Loucy (cell line): ENCODE data around the gene TECTA.

Experiments used
- H2AFZ ChIP-seq: fragments of 200-600 bp; sonication (generic); 2 replicates; pipeline ENCODE4 v1.6.0; 2016; ENCODE audit warnings: antibody characterized with exemption, mild to moderate bottlenecking, low read length, moderate library complexity
- H3F3A ChIP-seq: fragments of 200-600 bp; 2 replicates; pipeline ENCODE4 v1.6.0; 2016; ENCODE audit warnings: antibody characterized with exemption, low read depth, mild to moderate bottlenecking
- H3K27me3 ChIP-seq: fragments of 200-600 bp; sonication (generic); 2 replicates; pipeline ENCODE4 v1.6.1; 2014; ENCODE audit warnings: low read length, mild to moderate bottlenecking; ENCODE audit not compliant: insufficient read depth, poor library complexity, severe bottlenecking
- H3K36me3 ChIP-seq: fragments of 200-600 bp; sonication (generic); 2 replicates; pipeline ENCODE4 v1.6.1; 2016; ENCODE audit warnings: low read length; ENCODE audit not compliant: insufficient read depth
- H3K4me1 ChIP-seq: fragments of 200-600 bp; sonication (generic); 2 replicates; pipeline ENCODE4 v1.5.1; 2014; ENCODE audit warnings: low read length, mild to moderate bottlenecking; ENCODE audit not compliant: insufficient read depth, poor library complexity, severe bottlenecking
- H3K4me2 ChIP-seq: fragments of 200-600 bp; sonication (generic); 2 replicates; pipeline ENCODE4 v1.6.0; 2014; ENCODE audit warnings: antibody characterized with exemption, low read length, low read depth, mild to moderate bottlenecking; ENCODE audit not compliant: poor library complexity, severe bottlenecking
- H3K4me3 ChIP-seq: fragments of 200-600 bp; sonication (generic); 2 replicates; pipeline ENCODE4 v1.5.1; 2014; ENCODE audit warnings: low read length, mild to moderate bottlenecking, mixed read lengths; ENCODE audit not compliant: poor library complexity, severe bottlenecking
- H3K79me2 ChIP-seq: fragments of 200-600 bp; sonication (generic); 2 replicates; pipeline ENCODE4 v1.6.1; 2014; ENCODE audit warnings: low read length; ENCODE audit not compliant: insufficient read depth
- H3K9ac ChIP-seq: fragments of 200-600 bp; sonication (generic); 2 replicates; pipeline ENCODE4 v1.6.0; 2014; ENCODE audit warnings: mild to moderate bottlenecking, low read depth, low read length, moderate library complexity; ENCODE audit not compliant: poor library complexity, severe bottlenecking
- H3K9me2 ChIP-seq: fragments of 200-600 bp; sonication (generic); replicated peaks from 2 replicates; pipeline ENCODE4 v1.6.1; 2016; ENCODE audit warnings: low read depth, low read length, mixed read lengths
- H3K9me3 ChIP-seq: fragments of 200-600 bp; sonication (generic); 2 replicates; pipeline ENCODE4 v1.6.1; 2014; ENCODE audit warnings: mild to moderate bottlenecking, antibody characterized with exemption, low read length, low read depth; ENCODE audit not compliant: insufficient read depth
- H4K20me1 ChIP-seq: fragments of 200-600 bp; sonication (generic); 2 replicates; pipeline ENCODE4 v1.6.0; 2014; ENCODE audit warnings: antibody characterized with exemption, low read length, mild to moderate bottlenecking; ENCODE audit not compliant: insufficient read depth, poor library complexity, severe bottlenecking
- EZH2phosphoT487 ChIP-seq: fragments of 200-600 bp; IDR thresholded peaks from 2 replicates; pipeline ENCODE4 v1.6.1; 2018; ENCODE audit warnings: antibody characterized with exemption, mild to moderate bottlenecking, moderate library complexity, borderline replicate concordance
- TF ChIP-seq, protein P1 (sequence below): fragments of 200-600 bp; sonication (generic); conservative IDR thresholded peaks from 2 replicates; pipeline ENCODE4 v1.5.1; 2014; ENCODE audit warnings: mild to moderate bottlenecking, antibody characterized with exemption, low read length

The TECTA gene, protein sequence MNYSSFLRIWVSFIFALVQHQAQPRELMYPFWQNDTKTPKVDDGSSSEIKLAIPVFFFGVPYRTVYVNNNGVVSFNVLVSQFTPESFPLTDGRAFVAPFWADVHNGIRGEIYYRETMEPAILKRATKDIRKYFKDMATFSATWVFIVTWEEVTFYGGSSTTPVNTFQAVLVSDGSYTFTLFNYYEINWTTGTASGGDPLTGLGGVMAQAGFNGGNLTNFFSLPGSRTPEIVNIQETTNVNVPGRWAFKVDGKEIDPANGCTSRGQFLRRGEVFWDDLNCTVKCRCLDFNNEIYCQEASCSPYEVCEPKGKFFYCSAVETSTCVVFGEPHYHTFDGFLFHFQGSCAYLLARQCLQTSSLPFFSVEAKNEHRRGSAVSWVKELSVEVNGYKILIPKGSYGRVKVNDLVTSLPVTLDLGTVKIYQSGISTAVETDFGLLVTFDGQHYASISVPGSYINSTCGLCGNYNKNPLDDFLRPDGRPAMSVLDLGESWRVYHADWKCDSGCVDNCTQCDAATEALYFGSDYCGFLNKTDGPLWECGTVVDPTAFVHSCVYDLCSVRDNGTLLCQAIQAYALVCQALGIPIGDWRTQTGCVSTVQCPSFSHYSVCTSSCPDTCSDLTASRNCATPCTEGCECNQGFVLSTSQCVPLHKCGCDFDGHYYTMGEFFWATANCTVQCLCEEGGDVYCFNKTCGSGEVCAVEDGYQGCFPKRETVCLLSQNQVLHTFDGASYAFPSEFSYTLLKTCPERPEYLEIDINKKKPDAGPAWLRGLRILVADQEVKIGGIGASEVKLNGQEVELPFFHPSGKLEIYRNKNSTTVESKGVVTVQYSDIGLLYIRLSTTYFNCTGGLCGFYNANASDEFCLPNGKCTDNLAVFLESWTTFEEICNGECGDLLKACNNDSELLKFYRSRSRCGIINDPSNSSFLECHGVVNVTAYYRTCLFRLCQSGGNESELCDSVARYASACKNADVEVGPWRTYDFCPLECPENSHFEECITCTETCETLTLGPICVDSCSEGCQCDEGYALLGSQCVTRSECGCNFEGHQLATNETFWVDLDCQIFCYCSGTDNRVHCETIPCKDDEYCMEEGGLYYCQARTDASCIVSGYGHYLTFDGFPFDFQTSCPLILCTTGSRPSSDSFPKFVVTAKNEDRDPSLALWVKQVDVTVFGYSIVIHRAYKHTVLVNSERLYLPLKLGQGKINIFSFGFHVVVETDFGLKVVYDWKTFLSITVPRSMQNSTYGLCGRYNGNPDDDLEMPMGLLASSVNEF (N-terminal part only)

DNA sequence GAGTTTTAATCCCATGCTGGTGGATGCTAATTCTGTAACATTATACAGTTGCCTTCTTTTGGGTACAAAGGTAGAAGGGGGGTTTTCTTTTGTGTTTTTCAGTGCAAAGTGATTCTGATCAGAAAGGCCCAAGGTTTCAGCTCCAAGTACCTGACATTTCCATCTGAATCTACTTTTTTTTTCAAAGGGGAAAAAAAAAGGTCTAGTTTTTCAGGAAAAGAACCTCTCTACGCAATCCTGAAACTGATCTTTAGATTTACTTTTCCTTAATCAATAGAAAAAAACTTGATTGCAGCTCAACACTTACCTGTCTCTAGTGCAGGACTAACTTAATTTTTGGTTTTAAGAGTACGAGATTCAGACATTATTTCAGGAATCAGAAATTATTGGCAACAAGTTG lies at the start of gene TECTA:
Gene TECTA (plus strand): TSS at position 301 of the 400 bp plus-strand sequence. CDS start 1,423 bp downstream, outside the sequence.
- H4K20me1 ChIP-seq: no peaks in the 10 kb centered on the region
- no peaks in the 10 kb centered on the region for H3K9me2 ChIP-seq
- no peak within 1 kb of the TSS for H3K9ac ChIP-seq
- H3F3A ChIP-seq: no peaks in the 10 kb centered on the region
- no peaks in the 10 kb centered on the region for H3K27me3 ChIP-seq
- TF ChIP-seq, protein P1, sequence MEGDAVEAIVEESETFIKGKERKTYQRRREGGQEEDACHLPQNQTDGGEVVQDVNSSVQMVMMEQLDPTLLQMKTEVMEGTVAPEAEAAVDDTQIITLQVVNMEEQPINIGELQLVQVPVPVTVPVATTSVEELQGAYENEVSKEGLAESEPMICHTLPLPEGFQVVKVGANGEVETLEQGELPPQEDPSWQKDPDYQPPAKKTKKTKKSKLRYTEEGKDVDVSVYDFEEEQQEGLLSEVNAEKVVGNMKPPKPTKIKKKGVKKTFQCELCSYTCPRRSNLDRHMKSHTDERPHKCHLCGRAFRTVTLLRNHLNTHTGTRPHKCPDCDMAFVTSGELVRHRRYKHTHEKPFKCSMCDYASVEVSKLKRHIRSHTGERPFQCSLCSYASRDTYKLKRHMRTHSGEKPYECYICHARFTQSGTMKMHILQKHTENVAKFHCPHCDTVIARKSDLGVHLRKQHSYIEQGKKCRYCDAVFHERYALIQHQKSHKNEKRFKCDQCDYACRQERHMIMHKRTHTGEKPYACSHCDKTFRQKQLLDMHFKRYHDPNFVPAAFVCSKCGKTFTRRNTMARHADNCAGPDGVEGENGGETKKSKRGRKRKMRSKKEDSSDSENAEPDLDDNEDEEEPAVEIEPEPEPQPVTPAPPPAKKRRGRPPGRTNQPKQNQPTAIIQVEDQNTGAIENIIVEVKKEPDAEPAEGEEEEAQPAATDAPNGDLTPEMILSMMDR: no peak
- TF ChIP-seq EZH2phosphoT487: no peak
- no peaks in the 10 kb centered on the region for H3K4me1 ChIP-seq
- no peaks in the 10 kb centered on the region for H3K79me2 ChIP-seq
- H2AFZ ChIP-seq: no peak within 1 kb of the TSS
- no peaks in the 10 kb centered on the region for H3K9me3 ChIP-seq
- no peaks in the 10 kb centered on the region for H3K36me3 ChIP-seq
- no peak within 1 kb of the TSS for H3K4me3 ChIP-seq
- H3K4me2 ChIP-seq: no peak within 1 kb of the TSS

DNA sequence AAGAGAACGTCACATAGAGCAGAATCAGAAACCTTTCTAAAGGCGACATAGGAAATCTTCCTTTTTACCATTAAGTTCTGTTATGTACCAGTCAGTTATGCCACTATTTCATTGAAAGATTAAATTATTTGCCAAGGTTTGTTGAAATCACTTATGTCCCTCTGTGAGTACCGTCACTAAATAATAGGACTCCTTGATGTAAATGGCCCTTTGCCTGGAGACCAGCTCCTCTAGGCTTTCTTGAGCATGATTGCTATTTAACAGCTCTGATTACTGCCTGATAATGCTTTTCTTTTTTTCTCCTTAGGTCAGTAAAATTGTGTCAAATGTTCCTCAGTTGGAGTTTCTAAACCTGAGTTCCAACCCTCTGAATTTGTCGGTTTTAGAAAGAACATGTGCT lies 47.8 kb upstream of the TECTA start:
- Histone ChIP-seq H3K27me3 (no peaks in the 10 kb centered on the region), H3K4me1 (no peaks in the 10 kb centered on the region), H3F3A (no peaks in the 10 kb centered on the region), H3K4me2 (no peak overlapping the region), H3K4me3 (no peak overlapping the region), H3K9me3 (no peaks in the 10 kb centered on the region), H2AFZ (no peak overlapping the region), H3K9me2 (no peaks in the 10 kb centered on the region), H3K79me2 (no peaks in the 10 kb centered on the region), H3K36me3 (peaks cover 38% of the 10 kb centered on the region; the same call in 1 of the 2 replicates), H3K9ac (no peak overlapping the region), H4K20me1 (no peaks in the 10 kb centered on the region)
- no peak for TF ChIP-seq EZH2phosphoT487
- TF ChIP-seq, protein P1: no peak

DNA sequence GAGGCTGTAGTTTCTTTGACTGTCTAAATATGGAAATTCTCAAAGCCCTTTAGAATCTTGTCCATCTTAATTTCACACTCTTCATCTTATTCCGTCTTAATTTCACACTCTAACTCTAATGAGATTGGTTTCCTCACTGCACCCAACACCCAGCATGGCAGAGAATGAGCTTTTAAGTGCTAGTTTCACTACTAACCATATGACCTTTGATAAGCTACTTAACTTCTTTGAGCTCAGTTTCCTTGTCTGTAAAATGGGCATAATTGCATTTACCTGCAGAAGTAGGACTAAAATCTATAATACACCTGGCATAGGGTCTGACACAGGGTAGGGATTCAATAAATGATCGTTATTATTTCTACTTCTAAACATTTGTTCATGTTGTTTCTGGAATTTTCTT lies 46.8 kb upstream of the TECTA start:
- Histone ChIP-seq H2AFZ (no peak overlapping the region), H3F3A (no peaks in the 10 kb centered on the region), H3K9me2 (no peaks in the 10 kb centered on the region), H4K20me1 (no peaks in the 10 kb centered on the region), H3K4me1 (no peaks in the 10 kb centered on the region), H3K9ac (no peak overlapping the region), H3K79me2 (no peaks in the 10 kb centered on the region), H3K4me3 (no peak overlapping the region), H3K27me3 (no peaks in the 10 kb centered on the region), H3K4me2 (no peak overlapping the region), H3K36me3 (peaks cover 40% of the 10 kb centered on the region; the same call in 1 of the 2 replicates), H3K9me3 (no peaks in the 10 kb centered on the region)
- TF ChIP-seq, protein P1: no peak
- no peak for TF ChIP-seq EZH2phosphoT487
